Fibroblast of the conjunctiva (primary cell): ENCODE data around the gene ARHGAP18.

Experiments used
- DNase-seq: peaks from one replicate; pipeline ENCODE4 v3.0.0-alpha.2; 2010; ENCODE audit warnings: low read depth

The ARHGAP18 gene

GRCh38 chr6:129615020-129615419 is 95.0 kb downstream of the ARHGAP18 start:
- no peak for DNase-seq

GRCh38 chr6:129614464-129614863 is 95.5 kb downstream of the ARHGAP18 start:
- DNase-seq: no peak

- DNase-seq: no peak
Observed at GRCh38 chr6:129612440-129612839, 97.5 kb downstream of the ARHGAP18 start.

GRCh38 chr6:129609635-129610034 is 100.3 kb downstream of the ARHGAP18 start:
- peak; percentile 36 for DNase-seq

- DNase-seq: no peak
Observed at GRCh38 chr6:129608886-129609537, 101.0 kb downstream of the ARHGAP18 start.

GRCh38 chr6:129607581-129608186 is 102.3 kb downstream of the ARHGAP18 start:
- no peak for DNase-seq

GRCh38 chr6:129606664-129607063 is 103.3 kb downstream of the ARHGAP18 start:
- no peak for DNase-seq

- no peak for DNase-seq
Observed at GRCh38 chr6:129605967-129606366, 104.0 kb downstream of the ARHGAP18 start.

- no peak for DNase-seq
Observed at GRCh38 chr6:129605095-129605494, 104.9 kb downstream of the ARHGAP18 start.

- no peak for DNase-seq
Observed at GRCh38 chr6:129604321-129604720, 105.7 kb downstream of the ARHGAP18 start.

- no peak for DNase-seq
Observed at GRCh38 chr6:129603741-129604140, 106.2 kb downstream of the ARHGAP18 start.

GRCh38 chr6:129601323-129601722 is 108.7 kb downstream of the ARHGAP18 start:
- DNase-seq: no peak

- no peak for DNase-seq
Observed at GRCh38 chr6:129599467-129599866, 110.5 kb downstream of the ARHGAP18 start.

GRCh38 chr6:129598244-129599187 is 111.5 kb downstream of the ARHGAP18 start:
- peak; percentile 83 for DNase-seq

- DNase-seq: no peak
Observed at GRCh38 chr6:129597023-129597713, 112.8 kb downstream of the ARHGAP18 start.

GRCh38 chr6:129596522-129596921 is 113.5 kb downstream of the ARHGAP18 start:
- no peak for DNase-seq

GRCh38 chr6:129593233-129593564 is 116.8 kb downstream of the ARHGAP18 start:
- DNase-seq: no peak

GRCh38 chr6:129592516-129593232 is 117.3 kb downstream of the ARHGAP18 start:
- no peak for DNase-seq

GRCh38 chr6:129590408-129591022 is 119.5 kb downstream of the ARHGAP18 start:
- DNase-seq: peak; percentile 76

GRCh38 chr6:129586815-129587214 is 123.2 kb downstream of the ARHGAP18 start:
- no peak for DNase-seq

GRCh38 chr6:129583866-129584265 is 126.1 kb downstream of the ARHGAP18 start:
- DNase-seq: no peak
